Lower leg skin (tissue), 4 donors: ENCODE results near the gene RAPGEF2. TPM values are rescaled to one million over a fixed set of nuclear protein-coding genes. Genes with fewer than 3 reads are reported as not detected.
A peak's percentile ranks its signal among the peaks of the same experiment; 100 is the strongest.

Experiments used
- DNase-seq, 2 donors: peaks; one replicate each; pipeline ENCODE4 v3.0.0-alpha.2; 2019; ENCODE audit warnings: low spot score in 2 of 2
- H3K4me3 ChIP-seq: fragments of 200-600 bp; sonication (generic); 2 replicates; pipeline ENCODE4 v1.5.1; 2017; ENCODE audit warnings: mild to moderate bottlenecking, low read depth; ENCODE audit not compliant: poor library complexity, severe bottlenecking
- POLR2A ChIP-seq, 2 donors: fragments of 450-650 bp; IDR thresholded peaks; one replicate each; pipeline ENCODE4 v1.6.1; 2016 to 2017; ENCODE audit warnings: antibody characterized with exemption in 2 of 2, mild to moderate bottlenecking in 1 of 2, moderate library complexity in 1 of 2
- WGBS, 2 donors: methylation state at CpG; one replicate each; pipeline ENCODE4 v1.1.5; 2018; 5-methylcytosine and 5-hydroxymethylcytosine counted together
- intact Hi-C: fragments of 100-400 bp; cut with DNase I; formaldehyde crosslinking; loops from one replicate; pipeline ENCODE4 v1.15.0; 2023; ENCODE audit warnings: low total_unique reads
- total RNA-seq, 4 donors: library from RNA; depleted of rRNA; stranded (reverse); fragments of >200 nt; gene quantifications; one replicate each; pipeline ENCODE4 v1.1.0, GENCODE V29; 2016
- TF ChIP-seq, protein P1 (sequence below), 3 donors: fragments of 450-650 bp; IDR thresholded peaks; one replicate each; pipeline ENCODE4 v1.5.1; 2016; ENCODE audit warnings: antibody characterized with exemption in 3 of 3, mild to moderate bottlenecking in 3 of 3, moderate library complexity in 2 of 3

Gene RAPGEF2
- total RNA-seq, 4 donors from 2014 or later, result 38.3 to 51.7 (median 40.4) TPM

DNA sequence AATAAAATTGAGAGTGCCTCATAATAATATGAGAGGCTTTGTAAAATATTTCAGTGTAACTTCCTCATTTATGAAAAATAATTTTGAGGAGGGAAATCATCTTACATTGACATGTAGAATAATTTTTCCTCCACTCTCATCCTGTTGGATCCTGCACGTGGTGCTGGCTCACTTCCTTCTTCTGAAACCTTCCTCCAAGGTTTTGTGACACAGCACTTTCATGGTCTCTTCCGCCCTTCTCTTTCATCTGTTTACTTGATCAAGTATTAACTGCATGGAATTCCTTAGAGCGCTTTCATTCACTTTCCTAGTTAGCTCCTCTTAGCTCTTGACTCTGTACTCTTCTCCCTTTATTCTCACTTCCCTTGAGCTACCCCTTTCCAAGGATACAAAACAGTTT is 246.5 kb downstream of the RAPGEF2 start:
- intact Hi-C loops, result no loop called here
- H3K4me3 ChIP-seq, result no peak overlapping the region
- DNase-seq, result no peak
- TF ChIP-seq, protein P1, sequence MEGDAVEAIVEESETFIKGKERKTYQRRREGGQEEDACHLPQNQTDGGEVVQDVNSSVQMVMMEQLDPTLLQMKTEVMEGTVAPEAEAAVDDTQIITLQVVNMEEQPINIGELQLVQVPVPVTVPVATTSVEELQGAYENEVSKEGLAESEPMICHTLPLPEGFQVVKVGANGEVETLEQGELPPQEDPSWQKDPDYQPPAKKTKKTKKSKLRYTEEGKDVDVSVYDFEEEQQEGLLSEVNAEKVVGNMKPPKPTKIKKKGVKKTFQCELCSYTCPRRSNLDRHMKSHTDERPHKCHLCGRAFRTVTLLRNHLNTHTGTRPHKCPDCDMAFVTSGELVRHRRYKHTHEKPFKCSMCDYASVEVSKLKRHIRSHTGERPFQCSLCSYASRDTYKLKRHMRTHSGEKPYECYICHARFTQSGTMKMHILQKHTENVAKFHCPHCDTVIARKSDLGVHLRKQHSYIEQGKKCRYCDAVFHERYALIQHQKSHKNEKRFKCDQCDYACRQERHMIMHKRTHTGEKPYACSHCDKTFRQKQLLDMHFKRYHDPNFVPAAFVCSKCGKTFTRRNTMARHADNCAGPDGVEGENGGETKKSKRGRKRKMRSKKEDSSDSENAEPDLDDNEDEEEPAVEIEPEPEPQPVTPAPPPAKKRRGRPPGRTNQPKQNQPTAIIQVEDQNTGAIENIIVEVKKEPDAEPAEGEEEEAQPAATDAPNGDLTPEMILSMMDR (IDR thresholded peaks at IDR 0.05), result no peak
- TF ChIP-seq POLR2A (IDR thresholded peaks at IDR 0.05), result no peak
- 84 to 88% methylated on average over 3 of the region's 3 CpGs for WGBS, 2 donors

GRCh38 chr4:159352609-159353008 is 249.7 kb downstream of the RAPGEF2 start:
- no peak for DNase-seq
- H3K4me3 ChIP-seq, result no peak overlapping the region
- 74 to 76% methylated on average over 7 of the region's 7 CpGs for WGBS, 2 donors
- TF ChIP-seq POLR2A (IDR thresholded peaks at IDR 0.05), result no peak
- TF ChIP-seq, protein P1 (IDR thresholded peaks at IDR 0.05), result no peak
- intact Hi-C loops, result no loop called here

DNA sequence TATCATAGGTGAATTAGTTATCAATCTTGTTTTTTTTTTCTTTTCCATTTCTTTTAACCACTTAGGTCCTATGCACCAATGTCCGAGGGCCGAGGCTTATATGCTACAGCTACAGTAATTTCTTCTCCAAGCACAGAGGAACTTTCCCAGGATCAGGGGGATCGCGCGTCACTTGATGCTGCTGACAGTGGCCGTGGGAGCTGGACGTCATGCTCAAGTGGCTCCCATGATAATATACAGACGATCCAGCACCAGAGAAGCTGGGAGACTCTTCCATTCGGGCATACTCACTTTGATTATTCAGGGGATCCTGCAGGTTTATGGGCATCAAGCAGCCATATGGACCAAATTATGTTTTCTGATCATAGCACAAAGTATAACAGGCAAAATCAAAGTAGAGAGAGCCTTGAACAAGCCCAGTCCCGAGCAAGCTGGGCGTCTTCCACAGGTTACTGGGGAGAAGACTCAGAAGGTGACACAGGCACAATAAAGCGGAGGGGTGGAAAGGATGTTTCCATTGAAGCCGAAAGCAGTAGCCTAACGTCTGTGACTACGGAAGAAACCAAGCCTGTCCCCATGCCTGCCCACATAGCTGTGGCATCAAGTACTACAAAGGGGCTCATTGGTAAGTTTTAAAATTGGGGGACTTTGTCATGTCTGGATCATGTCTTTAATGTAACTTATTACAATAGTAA is 250.7 kb downstream of the RAPGEF2 start:
- TF ChIP-seq, protein P1 (IDR thresholded peaks at IDR 0.05), result no peak
- TF ChIP-seq POLR2A (IDR thresholded peaks at IDR 0.05), result no peak
- no peak for DNase-seq
- H3K4me3 ChIP-seq, result no peak overlapping the region
- WGBS, 2 donors, result 94 to 95% methylated on average over 15 of the region's 15 CpGs
- intact Hi-C loops, result no loop called here

DNA sequence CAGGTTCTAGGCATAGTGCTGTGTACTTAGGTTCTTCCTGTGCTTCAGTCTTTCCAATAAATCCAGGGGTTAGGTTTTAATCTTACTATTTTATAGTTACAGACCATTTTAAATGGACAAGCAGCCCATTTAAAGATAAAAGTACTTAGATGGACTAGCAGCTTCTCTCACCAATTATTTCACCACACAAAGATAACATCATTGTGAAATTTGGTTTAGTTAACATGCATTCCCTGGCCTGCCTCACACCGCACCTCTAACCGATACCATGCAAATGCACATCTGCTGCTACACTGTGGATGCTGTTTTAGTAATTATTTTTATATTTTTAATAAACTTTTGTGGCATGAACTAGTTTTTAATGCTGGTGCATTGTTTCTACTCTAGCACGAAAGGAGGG is 252.6 kb downstream of the RAPGEF2 start:
- intact Hi-C loops, result no loop called here
- 99% methylated on average over 3 of the region's 3 CpGs for WGBS, 2 donors
- TF ChIP-seq POLR2A (IDR thresholded peaks at IDR 0.05), result no peak
- TF ChIP-seq, protein P1 (IDR thresholded peaks at IDR 0.05), result no peak
- no peak overlapping the region for H3K4me3 ChIP-seq
- DNase-seq, result no peak

- H3K4me3 ChIP-seq, result no peak overlapping the region
- WGBS, 2 donors, result 94 to 96% methylated on average over 8 of the region's 8 CpGs
- intact Hi-C loops, result no loop called here
- TF ChIP-seq, protein P1 (IDR thresholded peaks at IDR 0.05), result no peak
- no peak for TF ChIP-seq POLR2A (IDR thresholded peaks at IDR 0.05)
- DNase-seq, result no peak
These were observed 254.5 kb downstream of the RAPGEF2 start for GRCh38 chr4:159357350-159357749.

- intact Hi-C loops, result no loop called here
- H3K4me3 ChIP-seq, result no peak overlapping the region
- 38 to 51% methylated on average over 2 of the region's 2 CpGs for whole genome bisulfite sequencing, 2 donors
- DNase-seq, result peak in 1 of 2 donors; percentile 17
- TF ChIP-seq POLR2A (IDR thresholded peaks at IDR 0.05), result no peak
- TF ChIP-seq, protein P1 (IDR thresholded peaks at IDR 0.05), result no peak
These were observed 255.3 kb downstream of the RAPGEF2 start for GRCh38 chr4:159358226-159358625.
